ENCODE data around the gene PLK2.

Gene PLK2

GRCh38 chr5:58477760-58478376 is 18.0 kb upstream of the PLK2 start:
- DNase-seq: peak; percentile 7

- DNase-seq: no peak
These were observed 15.5 kb upstream of the PLK2 start for GRCh38 chr5:58475404-58475803.

DNA sequence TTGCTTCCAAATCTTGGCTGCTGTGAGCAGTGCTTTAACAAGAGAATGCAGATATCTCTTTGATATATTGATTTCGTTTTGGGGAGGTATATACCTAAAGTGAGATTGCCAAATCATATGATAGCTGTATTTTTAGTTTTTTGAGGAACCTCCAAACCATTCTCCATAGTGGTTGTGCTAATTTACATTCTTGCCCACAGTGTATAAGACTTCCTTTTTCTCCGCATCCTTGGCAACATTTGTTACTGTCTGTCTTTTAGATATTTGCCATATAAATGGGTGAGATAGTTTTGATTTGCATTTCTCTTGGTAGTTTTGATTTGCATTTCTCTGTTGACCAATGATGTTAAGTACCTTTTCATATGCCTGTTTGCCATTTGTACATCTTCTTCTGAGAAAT is 10.0 kb upstream of the PLK2 start:
- DNase-seq: no peak

GRCh38 chr5:58466939-58467338 is 7.1 kb upstream of the PLK2 start:
- DNase-seq: no peak

GRCh38 chr5:58462623-58463230 is 2.8 kb upstream of the PLK2 start:
- peak; percentile 35 for DNase-seq

DNA sequence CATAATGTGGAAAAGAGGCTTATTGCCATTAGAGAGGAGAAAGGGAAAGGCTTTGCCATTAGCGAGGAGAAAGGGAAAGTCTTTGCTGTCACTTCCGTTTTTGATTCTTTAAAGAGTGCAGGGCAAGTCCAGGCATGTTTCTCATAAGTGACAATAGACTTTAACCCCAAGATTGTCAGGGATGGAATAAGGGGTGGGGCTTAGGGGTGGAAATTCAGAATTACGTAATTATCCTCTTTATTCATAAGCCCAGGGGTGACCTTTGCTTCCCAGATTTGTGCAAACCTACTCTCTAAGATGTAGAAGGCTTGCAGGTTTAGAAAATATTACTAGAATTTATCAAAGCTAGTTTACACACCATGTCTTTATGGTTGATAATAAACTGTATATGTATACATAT is 2.3 kb upstream of the PLK2 start:
- DNase-seq: peak; percentile 18

- DNase-seq: peak; percentile 57
These were observed 923 bp upstream of the PLK2 start for GRCh38 chr5:58460732-58461286.

- DNase-seq: peak; percentile 54
These were observed 512 bp downstream of the PLK2 start for GRCh38 chr5:58459146-58460001.

GRCh38 chr5:58458743-58459145 is 1.1 kb downstream of the PLK2 start:
- DNase-seq: no peak

- DNase-seq: no peak
These were observed 1.6 kb downstream of the PLK2 start for GRCh38 chr5:58458141-58458742.

DNA sequence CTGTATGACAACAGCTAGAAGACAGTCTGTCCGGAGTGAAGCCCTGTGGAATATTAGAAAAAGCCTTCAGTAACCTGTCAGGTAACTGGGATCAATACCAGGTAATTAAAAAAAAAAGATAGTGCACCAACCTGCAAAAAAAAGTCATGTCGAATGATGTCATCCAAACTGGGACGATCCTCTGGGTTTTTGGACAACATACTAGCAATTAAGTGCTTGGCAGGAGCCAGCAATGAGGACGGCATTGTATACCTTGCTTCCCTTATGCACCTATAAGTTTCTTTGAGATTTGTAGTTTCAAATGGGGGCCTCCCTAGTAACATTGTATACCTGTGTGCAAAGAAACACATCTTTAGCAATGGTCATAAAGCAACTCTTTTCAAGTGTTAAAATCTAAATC is 2.8 kb downstream of the PLK2 start:
- DNase-seq: no peak

GRCh38 chr5:58456486-58456885 is 3.4 kb downstream of the PLK2 start:
- DNase-seq: no peak

- DNase-seq: no peak
These were observed 3.9 kb downstream of the PLK2 start for GRCh38 chr5:58456026-58456425.

GRCh38 chr5:58455480-58455879 is 4.4 kb downstream of the PLK2 start:
- DNase-seq: no peak

DNA sequence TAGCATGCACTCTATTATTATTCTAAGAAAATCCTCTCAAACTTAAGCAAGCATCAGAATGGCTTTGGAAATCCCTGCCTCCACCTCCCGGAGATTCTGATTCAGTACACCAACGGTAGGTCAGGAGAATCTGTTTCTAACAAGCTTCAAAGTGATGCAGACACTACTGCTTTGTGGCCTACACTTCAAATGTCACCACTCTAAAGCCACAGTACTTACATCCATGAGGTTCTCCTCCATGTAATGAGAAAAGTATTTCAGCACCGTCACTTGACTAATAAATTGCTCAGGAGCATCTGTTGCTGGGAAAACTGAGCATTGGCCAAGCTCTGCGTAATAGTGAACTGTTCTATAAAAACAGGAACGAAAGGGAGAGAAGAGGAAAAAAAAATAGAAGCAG is 4.8 kb downstream of the PLK2 start:
- DNase-seq: no peak

GRCh38 chr5:58454025-58454424 is 5.9 kb downstream of the PLK2 start:
- DNase-seq: no peak

DNA sequence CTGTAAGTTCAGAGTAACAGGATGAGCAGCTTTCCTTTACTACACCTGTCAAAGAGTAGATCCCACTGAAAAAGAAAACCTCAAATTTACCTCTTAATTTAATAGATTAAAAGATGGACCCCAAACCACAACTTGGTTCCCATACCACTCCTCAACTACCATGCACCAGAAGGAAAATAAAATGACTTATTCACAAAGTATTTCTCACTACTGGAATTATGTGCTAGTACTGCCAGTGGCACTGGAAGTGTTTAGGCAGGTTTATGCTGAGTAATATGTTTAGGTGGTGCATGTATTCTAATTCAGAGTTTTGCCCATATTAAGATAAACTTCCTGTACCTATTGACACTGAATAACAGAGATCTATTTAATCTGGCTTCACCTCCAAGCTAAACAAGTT is 6.6 kb downstream of the PLK2 start:
- DNase-seq: no peak

DNA sequence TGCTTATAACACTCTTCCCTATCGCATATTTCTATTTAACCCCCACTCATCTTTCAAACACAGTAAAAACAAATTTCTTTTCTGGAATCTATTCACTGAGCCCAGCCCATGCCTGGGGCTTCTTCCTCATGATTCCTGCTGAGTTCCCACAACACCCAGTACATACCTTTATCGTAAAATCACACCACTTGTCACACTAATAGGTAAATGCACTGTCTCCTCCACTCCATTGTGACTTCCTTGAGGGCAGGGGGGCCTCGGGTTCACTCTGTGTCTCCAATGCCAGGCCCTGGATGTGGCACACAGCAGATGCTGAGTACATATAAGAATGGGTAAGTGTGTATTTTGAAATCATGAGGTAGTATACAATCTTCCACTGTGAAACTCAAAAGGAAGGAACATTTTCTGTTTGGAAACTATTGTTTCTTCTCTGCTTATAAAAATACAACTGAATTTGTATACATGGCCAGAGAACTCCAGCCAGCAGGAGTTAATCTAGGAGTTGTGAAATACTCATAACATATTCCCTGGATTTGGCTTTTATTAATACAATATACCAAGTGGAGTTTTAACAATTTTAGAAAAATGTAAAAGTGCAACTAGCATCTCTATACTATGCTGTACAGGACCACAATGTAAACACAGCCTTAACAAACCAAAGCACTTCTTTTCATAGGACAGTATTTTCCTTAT is 7.2 kb downstream of the PLK2 start:
- DNase-seq: no peak

GRCh38 chr5:58451732-58452565 is 7.9 kb downstream of the PLK2 start:
- DNase-seq: no peak

DNA sequence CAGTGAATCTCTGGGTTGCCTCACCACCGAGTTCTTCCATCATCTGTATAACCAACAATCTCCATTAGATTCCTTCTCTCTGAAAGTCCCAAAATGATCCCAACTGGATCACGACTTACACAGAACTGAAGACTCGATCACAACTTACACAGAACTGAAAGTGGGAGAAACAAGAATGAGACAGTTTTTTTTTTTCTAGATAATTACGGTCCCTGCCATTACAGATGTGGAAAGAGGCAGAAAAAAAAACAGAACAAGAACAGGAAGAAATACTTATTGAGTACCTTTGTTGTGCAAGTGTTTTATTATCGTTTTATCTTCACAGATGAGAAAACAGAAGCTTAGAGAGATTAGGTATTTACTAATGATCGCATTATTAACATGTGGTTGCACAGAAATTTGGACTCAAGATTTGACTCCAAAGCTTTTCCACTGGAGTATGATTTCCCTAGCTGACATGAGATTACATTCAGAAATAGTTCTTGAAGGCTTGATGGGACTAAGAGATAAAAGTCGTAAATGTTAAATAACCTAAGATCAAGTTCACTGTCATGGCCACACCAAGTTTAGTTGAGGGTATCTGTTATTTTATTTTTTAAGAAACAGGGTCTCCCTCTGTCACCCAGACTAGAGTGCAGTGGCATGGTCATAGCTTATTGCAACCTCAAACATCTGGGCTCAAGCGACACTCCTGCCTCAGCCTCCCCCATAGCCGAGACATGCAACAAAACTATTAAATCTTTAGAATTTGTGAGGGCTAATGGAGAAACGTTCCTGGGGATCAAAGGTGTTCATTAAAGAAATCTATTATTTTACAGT is 8.9 kb downstream of the PLK2 start:
- DNase-seq: no peak

GRCh38 chr5:58450018-58450417 is 9.9 kb downstream of the PLK2 start:
- no peak for DNase-seq
